MM.1S (cell line): Measurements from ENCODE around the gene CLEC16A.

Experiments
- CTCF ChIP-seq: fragments of 300-600 bp; sonication (generic); IDR thresholded peaks from 2 replicates; pipeline ENCODE4 v1.5.1; 2016; ENCODE audit warnings: antibody characterized with exemption, low read length, mixed read lengths
- EZH2 ChIP-seq: fragments of 300-600 bp; sonication (generic); optimal IDR thresholded peaks from 2 replicates; pipeline ENCODE3; 2017; ENCODE audit warnings: low read depth, mild to moderate bottlenecking, antibody characterized with exemption, low read length, mixed read lengths

GRCh38 chr16:11067697-11068141, 123.4 kb downstream of the CLEC16A start:
- TF ChIP-seq CTCF (no peak), EZH2 (no peak)
